ENCODE measurements around the gene PUS3. TPM values are rescaled to one million over a fixed set of nuclear protein-coding genes. Genes with fewer than 3 reads are reported as not detected.
"Not testable (repeated sequence)": the region's sequence is repeated elsewhere in the genome, so short reads cannot be mapped to it uniquely, and the experiment has no call there.

Gene PUS3
- total RNA-seq, 3 donors from 2014 or later (not counting 1 experiment from before 2014, with no cell fraction given) = 3.6 to 6.7 (median 3.6) TPM

DNA sequence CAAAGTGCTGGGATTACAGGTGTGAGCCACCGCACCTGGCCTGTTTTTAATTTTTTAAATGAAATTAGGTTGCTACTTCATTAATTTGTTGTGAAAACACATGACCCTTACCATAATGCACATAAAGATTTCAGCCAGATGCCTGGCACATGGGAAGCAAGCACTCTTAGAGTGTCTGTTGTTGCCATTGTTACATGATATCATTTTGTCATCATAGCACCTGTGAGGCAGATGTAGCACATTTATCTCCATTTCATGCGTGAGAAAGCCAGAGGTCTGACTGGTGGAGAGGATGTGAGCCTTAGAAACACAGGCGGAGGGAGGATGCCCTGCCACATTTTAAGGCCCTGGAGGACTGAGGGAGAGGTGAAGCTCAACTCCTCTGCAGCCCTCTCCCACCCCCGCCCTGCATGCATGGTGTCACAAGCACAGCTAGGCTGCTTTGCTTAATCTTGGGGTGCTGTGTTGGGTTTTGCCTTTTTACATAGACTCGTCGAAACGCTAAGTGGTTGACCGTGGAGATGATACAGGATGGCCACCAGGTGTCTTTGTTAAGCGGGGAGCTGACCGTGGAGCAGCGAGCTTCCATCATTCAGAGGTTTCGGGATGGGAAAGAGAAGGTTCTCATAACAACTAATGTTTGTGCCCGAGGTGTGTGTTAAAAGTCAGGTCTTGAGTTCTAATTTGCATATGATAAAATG, 15.3 kb upstream of the PUS3 start:
- H3K9me3 ChIP-seq (ENCODE audit: control insufficient read depth, insufficient read depth, low read length) = no peaks in the 10 kb centered on the region
- H3K27ac ChIP-seq (ENCODE audit: low read length) = no peak overlapping the region
- no peaks in the 10 kb centered on the region for H3K36me3 Mint-ChIP-seq
- peaks cover 20 to 25% of the 10 kb centered on the region in 2 donors for H3K27me3 Mint-ChIP-seq (ENCODE audit: low read depth in 2 of 2)
- no peaks in the 10 kb centered on the region for H3K4me1 ChIP-seq (ENCODE audit: control insufficient read depth, insufficient read depth, low read length)
- peaks cover 0 to 4% of the 10 kb centered on the region in 2 donors for H3K4me1 Mint-ChIP-seq
- intact Hi-C loops (cut with micrococcal nuclease) = no loop called here
- H3K27ac Mint-ChIP-seq = no peak overlapping the region
- DNase-seq (no peak), ATAC-seq (no peak)
- H3K9me3 Mint-ChIP-seq = no peaks in the 10 kb centered on the region
- no peak overlapping the region for H3K4me3 Mint-ChIP-seq
- no peaks in the 10 kb centered on the region for H3K36me3 ChIP-seq (ENCODE audit: control insufficient read depth, insufficient read depth, low read length)
- no peak overlapping the region for H3K4me3 ChIP-seq (ENCODE audit: low read length)
- no peak for TF ChIP-seq CTCF (IDR thresholded peaks at IDR 0.05)
- H3K27me3 ChIP-seq (ENCODE audit: control insufficient read depth, insufficient read depth, low read length) = no peaks in the 10 kb centered on the region
- WGBS (ENCODE audit: insufficient coverage) = 94% methylated on average over 12 of the region's 13 CpGs

DNA sequence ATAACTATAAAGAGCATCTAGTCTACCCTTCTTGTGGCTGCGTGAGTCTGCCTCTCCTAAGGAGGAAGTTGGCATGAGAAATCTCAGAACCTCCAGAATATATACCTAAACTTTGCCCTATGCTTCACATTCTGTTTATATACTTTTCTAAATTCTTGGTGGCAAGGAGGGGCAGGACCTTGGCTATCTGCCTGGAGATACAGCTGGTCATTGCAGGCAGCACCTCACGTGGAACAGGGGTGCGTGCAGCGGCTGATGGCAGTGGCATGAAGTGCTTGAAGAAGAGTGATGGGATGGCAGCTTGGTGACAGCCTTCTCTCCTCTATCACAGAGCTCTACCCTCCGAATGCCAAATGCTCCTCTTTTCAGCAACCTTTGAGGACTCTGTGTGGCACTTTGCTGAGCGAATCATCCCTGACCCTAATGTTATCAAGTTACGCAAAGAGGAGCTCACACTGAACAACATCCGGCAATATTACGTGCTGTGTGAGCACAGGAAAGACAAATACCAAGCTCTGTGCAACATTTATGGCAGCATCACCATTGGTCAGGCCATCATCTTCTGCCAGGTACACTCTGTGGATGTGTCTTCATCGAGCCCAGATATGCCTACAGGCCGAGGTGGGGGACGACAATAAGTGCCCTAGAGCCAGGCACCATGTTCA, 13.8 kb upstream of the PUS3 start:
- intact Hi-C loops (cut with micrococcal nuclease) = no loop called here
- ATAC-seq = no peak

GRCh38 chr11:125914601-125915000, 11.6 kb upstream of the PUS3 start:
- H3K4me1 Mint-ChIP-seq; H3K4me1 ChIP-seq (ENCODE audit: control insufficient read depth, insufficient read depth, low read length); ATAC-seq; H3K4me3 Mint-ChIP-seq; H3K9me3 ChIP-seq (ENCODE audit: control insufficient read depth, insufficient read depth, low read length); H3K36me3 Mint-ChIP-seq; H3K9me3 Mint-ChIP-seq; intact Hi-C loops (cut with micrococcal nuclease); H3K4me3 ChIP-seq (ENCODE audit: low read length); H3K27ac Mint-ChIP-seq; H3K27ac ChIP-seq (ENCODE audit: low read length); DNase-seq; H3K36me3 ChIP-seq (ENCODE audit: control insufficient read depth, insufficient read depth, low read length); H3K27me3 ChIP-seq (ENCODE audit: control insufficient read depth, insufficient read depth, low read length): not testable (repeated sequence)
- peaks cover 27 to 55% of the 10 kb centered on the region in 2 donors for H3K27me3 Mint-ChIP-seq (ENCODE audit: low read depth in 2 of 2)
- WGBS (ENCODE audit: insufficient coverage) = 94% methylated on average over 3 of the region's 3 CpGs

More for the DNA sequence above, 13.8 kb upstream of the PUS3 start:
- no peak overlapping the region for H3K4me3 ChIP-seq (ENCODE audit: low read length)
- no peaks in the 10 kb centered on the region for H3K9me3 ChIP-seq (ENCODE audit: control insufficient read depth, insufficient read depth, low read length)
- no peak for TF ChIP-seq CTCF (IDR thresholded peaks at IDR 0.05)
- H3K36me3 Mint-ChIP-seq = no peaks in the 10 kb centered on the region
- peaks cover 23 to 37% of the 10 kb centered on the region in 2 donors for H3K27me3 Mint-ChIP-seq (ENCODE audit: low read depth in 2 of 2)
- H3K9me3 Mint-ChIP-seq = no peaks in the 10 kb centered on the region
- no peaks in the 10 kb centered on the region for H3K27me3 ChIP-seq (ENCODE audit: control insufficient read depth, insufficient read depth, low read length)
- H3K4me3 Mint-ChIP-seq = no peak overlapping the region
- H3K4me1 Mint-ChIP-seq = no peaks in the 10 kb centered on the region
- H3K27ac Mint-ChIP-seq = no peak overlapping the region
- 78% methylated on average over 12 of the region's 12 CpGs for WGBS (ENCODE audit: insufficient coverage)
- no peak overlapping the region for H3K27ac ChIP-seq (ENCODE audit: low read length)
- no peaks in the 10 kb centered on the region for H3K4me1 ChIP-seq (ENCODE audit: control insufficient read depth, insufficient read depth, low read length)
- no peak for DNase-seq
- no peaks in the 10 kb centered on the region for H3K36me3 ChIP-seq (ENCODE audit: control insufficient read depth, insufficient read depth, low read length)

GRCh38 chr11:125910226-125910849, 7.3 kb upstream of the PUS3 start:
- TF ChIP-seq CTCF (IDR thresholded peaks at IDR 0.05) = no peak
- intact Hi-C loops (cut with micrococcal nuclease) = no loop called here
- Histone ChIP-seq H3K4me1 (ENCODE audit: control insufficient read depth, insufficient read depth, low read length) (no peaks in the 10 kb centered on the region), H3K9me3 (ENCODE audit: control insufficient read depth, insufficient read depth, low read length) (no peaks in the 10 kb centered on the region), H3K27me3 (ENCODE audit: control insufficient read depth, insufficient read depth, low read length) (peaks cover 7% of the 10 kb centered on the region), H3K4me3 (ENCODE audit: low read length) (no peak overlapping the region), H3K27ac (ENCODE audit: low read length) (no peak overlapping the region), H3K36me3 (ENCODE audit: control insufficient read depth, insufficient read depth, low read length) (no peaks in the 10 kb centered on the region)
- DNase-seq = no peak
- H3K36me3 Mint-ChIP-seq = no peaks in the 10 kb centered on the region
- no peak overlapping the region for H3K27ac Mint-ChIP-seq
- H3K27me3 Mint-ChIP-seq (ENCODE audit: low read depth in 2 of 2) = peaks cover 20 to 62% of the 10 kb centered on the region in 2 donors
- WGBS (ENCODE audit: insufficient coverage) = 85% methylated on average over 6 of the region's 8 CpGs
- H3K4me1 Mint-ChIP-seq = no peaks in the 10 kb centered on the region
- H3K4me3 Mint-ChIP-seq = no peak overlapping the region
- ATAC-seq = no peak
- no peaks in the 10 kb centered on the region for H3K9me3 Mint-ChIP-seq
